Measurements from ENCODE around the gene KDM4B. TPM values are rescaled to one million over a fixed set of nuclear protein-coding genes. Genes with fewer than 3 reads are reported as not detected.

The KDM4B gene
- total RNA-seq, 1 donor from 2014 or later = 21.2 TPM

DNA sequence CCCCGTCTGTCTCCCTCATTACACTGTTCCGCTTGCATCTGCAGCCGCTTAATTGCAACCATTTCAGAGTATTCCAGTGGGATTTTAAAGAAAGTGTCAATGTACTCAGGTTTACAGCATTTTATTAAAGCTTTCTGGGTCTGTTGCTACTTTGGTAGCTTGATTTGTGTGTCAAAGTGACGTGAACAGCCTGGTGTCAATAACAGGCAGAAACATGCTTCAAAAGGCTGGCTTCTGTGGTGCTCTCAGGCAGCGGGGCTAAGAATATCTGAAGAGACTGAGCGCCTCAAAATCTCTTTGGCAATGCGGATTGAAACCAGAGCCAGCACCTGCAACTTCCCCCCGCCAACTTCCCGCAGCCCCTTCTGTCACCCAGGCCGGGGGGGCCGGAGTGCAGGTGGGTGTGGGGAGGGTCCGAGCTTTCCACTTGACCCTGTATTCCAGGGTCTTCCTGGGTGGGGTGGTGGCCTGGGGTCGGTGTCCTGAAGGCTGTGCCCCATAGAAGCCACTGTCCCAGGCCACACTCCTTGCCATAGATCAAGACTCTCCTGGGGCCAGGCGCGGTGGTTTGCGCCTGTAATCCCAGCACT is 81.2 kb downstream of the KDM4B start:
- DNase-seq (ENCODE audit: low read depth) = no peak
- TF ChIP-seq, protein P1, sequence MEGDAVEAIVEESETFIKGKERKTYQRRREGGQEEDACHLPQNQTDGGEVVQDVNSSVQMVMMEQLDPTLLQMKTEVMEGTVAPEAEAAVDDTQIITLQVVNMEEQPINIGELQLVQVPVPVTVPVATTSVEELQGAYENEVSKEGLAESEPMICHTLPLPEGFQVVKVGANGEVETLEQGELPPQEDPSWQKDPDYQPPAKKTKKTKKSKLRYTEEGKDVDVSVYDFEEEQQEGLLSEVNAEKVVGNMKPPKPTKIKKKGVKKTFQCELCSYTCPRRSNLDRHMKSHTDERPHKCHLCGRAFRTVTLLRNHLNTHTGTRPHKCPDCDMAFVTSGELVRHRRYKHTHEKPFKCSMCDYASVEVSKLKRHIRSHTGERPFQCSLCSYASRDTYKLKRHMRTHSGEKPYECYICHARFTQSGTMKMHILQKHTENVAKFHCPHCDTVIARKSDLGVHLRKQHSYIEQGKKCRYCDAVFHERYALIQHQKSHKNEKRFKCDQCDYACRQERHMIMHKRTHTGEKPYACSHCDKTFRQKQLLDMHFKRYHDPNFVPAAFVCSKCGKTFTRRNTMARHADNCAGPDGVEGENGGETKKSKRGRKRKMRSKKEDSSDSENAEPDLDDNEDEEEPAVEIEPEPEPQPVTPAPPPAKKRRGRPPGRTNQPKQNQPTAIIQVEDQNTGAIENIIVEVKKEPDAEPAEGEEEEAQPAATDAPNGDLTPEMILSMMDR (IDR thresholded peaks at IDR 0.05; ENCODE audit: insufficient read depth, low read length, poor library complexity, severe bottlenecking) = no peak
- peaks cover 1% of the 10 kb centered on the region for H3K36me3 ChIP-seq (ENCODE audit: control insufficient read depth, insufficient read depth, low read length)
- no peak overlapping the region for H3K4me3 ChIP-seq (ENCODE audit: low read depth, low read length)
- H3K27me3 ChIP-seq (ENCODE audit: control insufficient read depth, insufficient read depth, low read length) = no peaks in the 10 kb centered on the region

DNA sequence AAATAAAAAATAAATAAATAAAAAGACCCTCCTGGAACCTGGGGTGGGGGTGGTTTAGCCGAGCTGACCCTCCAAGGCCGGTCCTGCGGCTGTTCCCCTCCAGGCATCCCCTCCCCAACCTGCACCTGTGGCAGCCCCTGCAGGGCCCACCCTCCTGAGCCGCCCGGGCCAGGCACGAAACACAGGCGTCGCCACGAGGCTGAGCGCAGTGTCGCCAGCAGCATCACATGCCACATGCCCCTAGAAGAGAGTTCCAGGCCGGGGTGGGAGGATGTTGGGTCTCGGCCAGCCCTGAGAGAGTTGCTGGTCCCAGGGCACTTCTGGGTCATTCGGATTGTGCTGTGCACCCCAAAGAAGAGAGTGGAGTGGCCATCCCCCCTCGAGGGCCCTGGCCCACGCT is 82.0 kb downstream of the KDM4B start:
- no peak overlapping the region for H3K4me3 ChIP-seq (ENCODE audit: low read depth, low read length)

DNA sequence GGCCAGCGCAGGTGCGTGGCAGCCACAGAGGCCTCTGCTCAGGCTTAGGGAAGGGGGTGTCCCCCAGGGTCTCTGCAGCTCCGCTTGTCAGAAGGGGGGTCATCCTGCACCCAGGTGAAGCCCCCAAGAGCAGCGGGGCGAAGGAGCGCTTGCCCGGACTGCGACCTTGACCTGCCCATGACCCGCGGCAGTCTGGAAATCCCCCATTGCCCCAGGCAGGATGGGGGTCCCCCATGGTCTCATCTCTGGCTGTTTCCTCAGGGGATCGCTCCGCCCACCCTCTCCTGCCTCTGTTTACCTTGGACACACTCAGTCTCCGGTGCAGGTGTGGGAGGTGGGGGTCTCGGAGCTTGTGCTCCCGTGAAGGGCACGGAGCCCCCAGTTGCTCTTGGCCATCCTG is 82.7 kb downstream of the KDM4B start:
- Histone ChIP-seq H3K4me3 (ENCODE audit: low read depth, low read length) (no peak overlapping the region), H3K27me3 (ENCODE audit: control insufficient read depth, insufficient read depth, low read length) (no peaks in the 10 kb centered on the region), H3K36me3 (ENCODE audit: control insufficient read depth, insufficient read depth, low read length) (peaks cover 1% of the 10 kb centered on the region)
- DNase-seq (ENCODE audit: low read depth) = no peak
- TF ChIP-seq, protein P1 (IDR thresholded peaks at IDR 0.05; ENCODE audit: insufficient read depth, low read length, poor library complexity, severe bottlenecking) = no peak

More for the DNA sequence above, 82.0 kb downstream of the KDM4B start:
- Histone ChIP-seq H3K27me3 (ENCODE audit: control insufficient read depth, insufficient read depth, low read length) (no peaks in the 10 kb centered on the region), H3K36me3 (ENCODE audit: control insufficient read depth, insufficient read depth, low read length) (peaks cover 1% of the 10 kb centered on the region)
- TF ChIP-seq, protein P1 (IDR thresholded peaks at IDR 0.05; ENCODE audit: insufficient read depth, low read length, poor library complexity, severe bottlenecking) = no peak
- DNase-seq (ENCODE audit: low read depth) = no peak

DNA sequence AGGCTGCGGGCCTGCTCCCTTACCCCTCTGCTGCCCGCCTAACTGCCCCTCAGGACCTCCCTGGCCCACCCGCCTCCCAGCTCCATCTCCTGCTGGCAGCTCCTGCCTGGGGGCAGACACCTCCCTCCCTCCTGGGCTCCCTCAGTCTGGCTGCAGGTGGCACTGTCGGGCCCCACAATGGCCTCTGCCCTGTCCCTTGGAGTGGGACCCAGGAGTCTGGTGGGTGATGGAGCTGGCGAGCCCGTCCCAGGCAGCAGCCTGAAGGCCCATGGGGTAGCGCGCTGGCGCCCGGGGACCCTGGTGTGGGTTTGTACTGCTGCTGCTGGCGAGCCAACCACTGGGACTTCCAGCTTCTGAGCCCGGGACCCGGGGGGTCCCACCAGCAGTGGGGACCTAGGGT is 83.6 kb downstream of the KDM4B start:
- TF ChIP-seq, protein P1 (IDR thresholded peaks at IDR 0.05; ENCODE audit: insufficient read depth, low read length, poor library complexity, severe bottlenecking) = peak; percentile 22
- no peak for DNase-seq (ENCODE audit: low read depth)
- Histone ChIP-seq H3K36me3 (ENCODE audit: control insufficient read depth, insufficient read depth, low read length) (peaks cover 1% of the 10 kb centered on the region), H3K27me3 (ENCODE audit: control insufficient read depth, insufficient read depth, low read length) (no peaks in the 10 kb centered on the region), H3K4me3 (ENCODE audit: low read depth, low read length) (no peak overlapping the region)

DNA sequence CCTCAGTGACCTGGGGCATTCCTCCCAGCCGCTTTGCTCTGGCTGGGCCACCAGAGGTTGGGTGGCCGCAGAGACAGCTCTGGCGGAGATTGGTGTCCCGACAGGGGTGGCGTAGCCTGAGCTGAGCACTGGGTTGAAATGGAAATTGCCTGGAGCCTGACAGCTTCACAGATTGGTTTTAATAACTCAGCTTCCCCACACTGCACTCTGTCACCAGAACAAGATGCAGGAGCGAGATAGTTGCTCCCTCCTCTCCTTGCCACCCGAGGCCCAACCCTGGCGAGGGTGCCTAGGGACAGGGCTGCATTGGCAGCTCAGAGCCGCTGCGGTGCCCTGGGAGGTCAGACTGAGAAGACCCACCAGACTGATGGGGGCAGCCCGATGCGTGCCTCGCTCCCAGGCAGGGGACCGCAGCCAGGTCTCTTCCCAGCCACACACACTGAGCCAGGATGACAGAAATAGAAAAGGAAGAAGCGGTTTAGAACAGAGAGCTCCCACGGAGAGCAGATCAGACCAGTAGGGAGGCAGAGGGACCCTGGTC is 84.1 kb downstream of the KDM4B start:
- H3K36me3 ChIP-seq (ENCODE audit: control insufficient read depth, insufficient read depth, low read length) = peaks cover 1% of the 10 kb centered on the region
- H3K4me3 ChIP-seq (ENCODE audit: low read depth, low read length) = no peak overlapping the region
- no peaks in the 10 kb centered on the region for H3K27me3 ChIP-seq (ENCODE audit: control insufficient read depth, insufficient read depth, low read length)
- TF ChIP-seq, protein P1 (IDR thresholded peaks at IDR 0.05; ENCODE audit: insufficient read depth, low read length, poor library complexity, severe bottlenecking) = no peak
- DNase-seq (ENCODE audit: low read depth) = no peak

DNA sequence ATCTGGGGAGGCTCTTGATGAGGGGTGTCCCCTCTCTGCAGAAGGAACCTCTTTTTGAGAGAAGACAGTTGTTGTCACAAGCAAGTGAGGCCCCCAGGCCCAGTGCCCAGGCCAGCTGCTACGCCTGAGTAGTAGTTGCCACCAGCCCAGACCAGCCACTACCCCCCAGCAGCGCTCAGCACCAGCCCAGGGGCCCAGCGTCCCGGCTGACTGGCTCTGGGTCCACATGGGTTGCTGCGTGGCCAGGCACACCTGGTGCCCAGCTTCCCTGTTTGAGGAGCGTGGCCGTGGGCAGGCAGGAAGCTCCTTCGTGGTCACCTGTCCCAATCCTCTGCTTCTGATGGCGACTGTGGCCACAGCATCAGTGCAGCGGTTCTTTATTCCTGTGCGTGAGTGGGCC is 84.7 kb downstream of the KDM4B start:
- TF ChIP-seq, protein P1 (IDR thresholded peaks at IDR 0.05; ENCODE audit: insufficient read depth, low read length, poor library complexity, severe bottlenecking) = no peak
- Histone ChIP-seq H3K4me3 (ENCODE audit: low read depth, low read length) (no peak overlapping the region), H3K27me3 (ENCODE audit: control insufficient read depth, insufficient read depth, low read length) (no peaks in the 10 kb centered on the region), H3K36me3 (ENCODE audit: control insufficient read depth, insufficient read depth, low read length) (peaks cover 1% of the 10 kb centered on the region)
- DNase-seq (ENCODE audit: low read depth) = no peak

Data from kidney epithelial cell (primary cell).